A673 (cell line): ENCODE data around the gene LRRFIP1.

Source experiments
- EZH2 ChIP-seq: fragments of 200-600 bp; sonication (generic); IDR thresholded peaks from 2 replicates; pipeline ENCODE4 v1.6.1; 2017; ENCODE audit warnings: borderline replicate concordance, low read depth, mild to moderate bottlenecking, mixed read lengths, antibody characterized with exemption, low read length; ENCODE audit not compliant: poor library complexity, severe bottlenecking
- TF ChIP-seq, protein P1 (sequence below): fragments of 300-800, 200-600 bp; sonication (generic); conservative IDR thresholded peaks from 2 replicates; pipeline ENCODE4 v1.5.1; 2017; ENCODE audit warnings: low read depth, mild to moderate bottlenecking, antibody characterized with exemption, low read length, moderate library complexity, mixed read lengths

DNA sequence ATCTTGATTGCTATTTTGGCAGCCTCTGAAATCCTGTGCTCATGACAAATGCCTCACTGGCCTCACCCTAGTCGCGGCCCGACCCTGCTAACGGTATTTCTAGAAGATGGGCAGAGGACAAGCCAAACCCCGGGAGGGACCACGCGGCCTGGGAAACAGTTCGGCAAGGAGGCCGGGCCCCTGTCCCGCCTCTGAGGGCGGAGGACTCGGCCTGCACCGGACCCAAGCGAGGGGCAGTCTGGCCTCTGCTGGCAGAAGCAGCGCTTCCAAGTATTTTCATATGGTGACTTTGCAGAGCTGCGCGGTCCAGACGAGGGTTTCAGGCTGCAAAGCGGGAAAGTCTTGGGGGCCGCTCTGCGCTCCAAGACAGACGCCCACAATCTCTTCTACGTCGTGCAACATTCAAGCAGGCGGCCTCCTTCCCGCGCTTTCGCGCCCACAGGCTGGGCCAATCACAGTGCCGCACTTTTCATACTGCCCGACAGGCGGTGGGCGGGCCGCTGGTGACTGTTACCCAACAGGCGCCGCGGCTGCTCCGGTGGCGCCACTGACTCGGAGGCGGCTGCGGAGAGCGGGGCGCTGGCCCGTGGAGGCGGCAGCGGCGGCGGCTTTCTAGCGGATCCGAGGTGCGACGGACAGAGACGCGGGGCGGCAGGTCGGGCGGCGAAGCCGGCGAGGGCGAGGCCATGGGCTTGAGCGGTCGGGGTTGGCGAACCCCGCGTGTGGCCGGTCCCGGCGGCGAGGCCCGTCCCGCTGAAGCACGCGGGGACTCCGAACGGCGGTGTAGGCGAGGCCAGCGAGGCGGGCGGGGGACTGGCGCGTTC is 171.1 kb downstream of the LRRFIP1 start, which contains the start of gene RBM44:
- TF ChIP-seq, protein P1, sequence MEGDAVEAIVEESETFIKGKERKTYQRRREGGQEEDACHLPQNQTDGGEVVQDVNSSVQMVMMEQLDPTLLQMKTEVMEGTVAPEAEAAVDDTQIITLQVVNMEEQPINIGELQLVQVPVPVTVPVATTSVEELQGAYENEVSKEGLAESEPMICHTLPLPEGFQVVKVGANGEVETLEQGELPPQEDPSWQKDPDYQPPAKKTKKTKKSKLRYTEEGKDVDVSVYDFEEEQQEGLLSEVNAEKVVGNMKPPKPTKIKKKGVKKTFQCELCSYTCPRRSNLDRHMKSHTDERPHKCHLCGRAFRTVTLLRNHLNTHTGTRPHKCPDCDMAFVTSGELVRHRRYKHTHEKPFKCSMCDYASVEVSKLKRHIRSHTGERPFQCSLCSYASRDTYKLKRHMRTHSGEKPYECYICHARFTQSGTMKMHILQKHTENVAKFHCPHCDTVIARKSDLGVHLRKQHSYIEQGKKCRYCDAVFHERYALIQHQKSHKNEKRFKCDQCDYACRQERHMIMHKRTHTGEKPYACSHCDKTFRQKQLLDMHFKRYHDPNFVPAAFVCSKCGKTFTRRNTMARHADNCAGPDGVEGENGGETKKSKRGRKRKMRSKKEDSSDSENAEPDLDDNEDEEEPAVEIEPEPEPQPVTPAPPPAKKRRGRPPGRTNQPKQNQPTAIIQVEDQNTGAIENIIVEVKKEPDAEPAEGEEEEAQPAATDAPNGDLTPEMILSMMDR: no peak
- TF ChIP-seq EZH2: no peak
